ENCODE data around the gene TRIM33. TPM values are rescaled to one million over a fixed set of nuclear protein-coding genes. Genes with fewer than 3 reads are reported as not detected.

Gene TRIM33
- total and polyA plus RNA-seq, 3 donors from 2014 or later, result 63.7 to 88.7 (median 67.9) TPM

DNA sequence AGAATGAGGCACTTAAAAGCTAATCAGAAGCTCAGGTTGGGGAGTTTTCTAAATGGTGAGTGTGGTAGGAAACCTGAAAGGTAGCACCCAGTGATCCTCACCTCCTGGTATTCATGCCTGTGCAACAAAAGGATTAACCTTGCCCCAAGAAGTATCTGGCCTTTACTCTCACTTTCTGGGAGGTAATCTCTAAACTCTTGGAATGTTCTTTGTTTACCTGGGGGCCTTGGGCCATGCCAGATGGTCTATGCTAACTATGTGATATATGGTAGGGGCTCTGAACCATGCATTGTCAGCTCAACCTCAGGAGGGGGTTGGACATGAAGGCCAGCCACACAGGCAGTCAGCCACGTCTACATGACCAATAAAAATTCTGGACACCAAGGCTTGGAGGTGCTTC lies 24.4 kb upstream of the TRIM33 start:
- WGBS, 2 donors, result 38 to 50% methylated on average over 1 of the region's 1 CpG
- Histone ChIP-seq H3K27ac (no peak overlapping the region), H3K27me3 (no peaks in the 10 kb centered on the region), H3K4me1 (no peaks in the 10 kb centered on the region), H3K4me3 (no peak overlapping the region), H3K36me3 (ENCODE audit: low read depth, missing control alignments) (no peaks in the 10 kb centered on the region), H3K9me3 (no peaks in the 10 kb centered on the region)
- no peak for DNase-seq
- intact Hi-C loops (cut with DNase I; ENCODE audit: low total_unique reads), result no loop called here
- TF ChIP-seq, protein P1, sequence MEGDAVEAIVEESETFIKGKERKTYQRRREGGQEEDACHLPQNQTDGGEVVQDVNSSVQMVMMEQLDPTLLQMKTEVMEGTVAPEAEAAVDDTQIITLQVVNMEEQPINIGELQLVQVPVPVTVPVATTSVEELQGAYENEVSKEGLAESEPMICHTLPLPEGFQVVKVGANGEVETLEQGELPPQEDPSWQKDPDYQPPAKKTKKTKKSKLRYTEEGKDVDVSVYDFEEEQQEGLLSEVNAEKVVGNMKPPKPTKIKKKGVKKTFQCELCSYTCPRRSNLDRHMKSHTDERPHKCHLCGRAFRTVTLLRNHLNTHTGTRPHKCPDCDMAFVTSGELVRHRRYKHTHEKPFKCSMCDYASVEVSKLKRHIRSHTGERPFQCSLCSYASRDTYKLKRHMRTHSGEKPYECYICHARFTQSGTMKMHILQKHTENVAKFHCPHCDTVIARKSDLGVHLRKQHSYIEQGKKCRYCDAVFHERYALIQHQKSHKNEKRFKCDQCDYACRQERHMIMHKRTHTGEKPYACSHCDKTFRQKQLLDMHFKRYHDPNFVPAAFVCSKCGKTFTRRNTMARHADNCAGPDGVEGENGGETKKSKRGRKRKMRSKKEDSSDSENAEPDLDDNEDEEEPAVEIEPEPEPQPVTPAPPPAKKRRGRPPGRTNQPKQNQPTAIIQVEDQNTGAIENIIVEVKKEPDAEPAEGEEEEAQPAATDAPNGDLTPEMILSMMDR (IDR thresholded peaks at IDR 0.05), result no peak
- no peak for TF ChIP-seq POLR2A (IDR thresholded peaks at IDR 0.05)

DNA sequence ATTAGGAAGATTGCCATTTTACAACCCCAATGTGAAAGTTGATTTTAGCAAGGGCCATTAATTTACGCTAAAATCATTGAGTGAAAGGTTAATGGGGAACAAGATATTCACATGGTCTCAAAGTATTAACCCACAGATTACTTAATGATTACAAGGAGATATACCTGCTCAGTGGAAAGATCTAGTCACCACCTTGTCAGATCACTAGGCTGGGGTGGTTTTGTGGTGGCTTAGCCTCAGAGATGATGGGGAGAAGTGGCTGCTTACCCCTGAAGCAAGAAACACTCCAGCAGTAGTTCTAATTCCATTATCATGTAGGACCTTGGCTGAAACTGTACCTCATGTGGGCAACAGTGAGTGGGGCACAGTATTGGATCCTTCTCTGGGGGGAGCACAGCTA lies 20.1 kb upstream of the TRIM33 start:
- 48 to 54% methylated on average over 1 of the region's 1 CpG for WGBS, 2 donors
- Histone ChIP-seq H3K9me3 (no peaks in the 10 kb centered on the region), H3K27ac (no peak overlapping the region), H3K4me3 (no peak overlapping the region), H3K36me3 (ENCODE audit: low read depth, missing control alignments) (no peaks in the 10 kb centered on the region), H3K4me1 (no peaks in the 10 kb centered on the region), H3K27me3 (no peaks in the 10 kb centered on the region)
- no peak for DNase-seq
- TF ChIP-seq, protein P1 (IDR thresholded peaks at IDR 0.05), result no peak
- TF ChIP-seq POLR2A (IDR thresholded peaks at IDR 0.05), result no peak
- intact Hi-C loops (cut with DNase I; ENCODE audit: low total_unique reads), result no loop called here

DNA sequence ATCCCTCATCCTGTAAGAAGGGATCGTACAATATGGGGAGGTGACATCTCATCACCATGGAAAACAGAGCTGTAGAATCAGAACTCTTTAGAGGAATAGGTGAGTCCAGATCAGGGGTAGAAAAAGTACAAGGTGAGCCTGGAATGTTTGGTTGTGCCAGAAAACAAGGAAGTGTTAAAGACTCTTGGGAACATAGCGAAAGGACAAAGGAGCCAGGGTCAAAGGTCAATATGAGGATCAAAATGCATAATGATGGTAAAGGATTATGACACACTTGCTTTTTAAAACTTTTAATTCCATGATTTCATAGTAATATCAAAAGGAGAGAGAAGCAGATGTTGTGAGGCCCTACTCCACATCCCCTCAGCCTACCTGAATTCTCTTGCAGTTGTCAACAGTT lies 19.2 kb upstream of the TRIM33 start:
- Histone ChIP-seq H3K9me3 (no peaks in the 10 kb centered on the region), H3K27me3 (no peaks in the 10 kb centered on the region), H3K4me1 (no peaks in the 10 kb centered on the region), H3K36me3 (ENCODE audit: low read depth, missing control alignments) (no peaks in the 10 kb centered on the region), H3K4me3 (no peak overlapping the region), H3K27ac (no peak overlapping the region)
- WGBS, 2 donors, result 95 to 96% methylated on average over 2 of the region's 2 CpGs
- TF ChIP-seq, protein P1 (IDR thresholded peaks at IDR 0.05), result no peak
- TF ChIP-seq POLR2A (IDR thresholded peaks at IDR 0.05), result no peak
- DNase-seq, result no peak
- intact Hi-C loops (cut with DNase I; ENCODE audit: low total_unique reads), result no loop called here

DNA sequence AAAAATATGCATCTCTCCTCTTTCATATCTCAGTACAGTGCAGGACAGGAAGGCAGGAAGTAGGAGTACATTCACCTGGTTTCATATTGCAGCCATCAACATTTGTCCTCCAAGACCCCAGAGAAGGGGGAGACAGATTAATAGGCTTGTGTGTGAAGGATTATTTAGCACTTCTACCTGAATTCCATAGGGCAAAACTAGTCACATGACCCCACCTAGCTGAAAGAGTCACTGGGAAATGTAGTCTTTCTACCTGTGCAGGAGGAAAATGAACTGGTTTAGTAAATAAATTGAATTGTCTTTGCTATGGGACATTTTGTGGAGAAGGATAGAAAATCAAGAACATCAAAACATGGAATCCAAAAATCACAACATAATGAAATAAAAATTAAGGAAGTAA lies 13.9 kb upstream of the TRIM33 start:
- H3K4me1 ChIP-seq, result no peaks in the 10 kb centered on the region

DNA sequence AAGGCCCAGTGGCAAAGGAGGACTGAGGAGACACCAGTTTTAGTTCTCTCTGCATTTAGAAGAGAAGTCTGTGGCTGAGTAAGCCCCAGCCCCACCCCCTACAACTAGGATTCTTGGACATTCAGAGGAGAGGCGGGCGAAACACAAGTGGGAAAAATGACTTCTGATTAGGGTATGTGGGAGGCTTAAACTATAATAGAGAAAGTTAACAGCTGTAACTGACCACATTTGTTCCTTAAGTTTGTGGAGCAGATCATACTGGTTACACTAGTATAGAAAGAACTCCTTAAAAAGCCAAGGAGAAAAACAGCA lies 11.2 kb upstream of the TRIM33 start:
- TF ChIP-seq POLR2A (IDR thresholded peaks at IDR 0.05), result no peak
- TF ChIP-seq, protein P1 (IDR thresholded peaks at IDR 0.05), result no peak
- no peaks in the 10 kb centered on the region for H3K36me3 ChIP-seq (ENCODE audit: low read depth, missing control alignments)
- no peaks in the 10 kb centered on the region for H3K4me1 ChIP-seq
- H3K27me3 ChIP-seq, result no peaks in the 10 kb centered on the region
- 58 to 64% methylated on average over 2 of the region's 2 CpGs for WGBS, 2 donors
- no peak overlapping the region for H3K4me3 ChIP-seq
- H3K9me3 ChIP-seq, result no peaks in the 10 kb centered on the region
- no peak overlapping the region for H3K27ac ChIP-seq
- DNase-seq, result no peak
- intact Hi-C loops (cut with DNase I; ENCODE audit: low total_unique reads), result no loop called here

More for the DNA sequence above, 13.9 kb upstream of the TRIM33 start:
- no peaks in the 10 kb centered on the region for H3K36me3 ChIP-seq (ENCODE audit: low read depth, missing control alignments)
- no peak for TF ChIP-seq POLR2A (IDR thresholded peaks at IDR 0.05)
- TF ChIP-seq, protein P1 (IDR thresholded peaks at IDR 0.05), result no peak
- H3K27me3 ChIP-seq, result no peaks in the 10 kb centered on the region
- intact Hi-C loops (cut with DNase I; ENCODE audit: low total_unique reads), result no loop called here
- no peak for DNase-seq
- H3K27ac ChIP-seq, result no peak overlapping the region
- H3K9me3 ChIP-seq, result no peaks in the 10 kb centered on the region
- H3K4me3 ChIP-seq, result no peak overlapping the region
